HG03097 (cell line): ENCODE measurements around the gene CNOT6L.
A peak's percentile ranks its signal among the peaks of the same experiment; 100 is the strongest.

Experiments used
- ATAC-seq: cut with Tn5 transposase; IDR thresholded peaks from one replicate; pipeline ENCODE4 v1.9.1; 2021; ENCODE audit not compliant: unreplicated experiment, low FRiP score

Gene CNOT6L

DNA sequence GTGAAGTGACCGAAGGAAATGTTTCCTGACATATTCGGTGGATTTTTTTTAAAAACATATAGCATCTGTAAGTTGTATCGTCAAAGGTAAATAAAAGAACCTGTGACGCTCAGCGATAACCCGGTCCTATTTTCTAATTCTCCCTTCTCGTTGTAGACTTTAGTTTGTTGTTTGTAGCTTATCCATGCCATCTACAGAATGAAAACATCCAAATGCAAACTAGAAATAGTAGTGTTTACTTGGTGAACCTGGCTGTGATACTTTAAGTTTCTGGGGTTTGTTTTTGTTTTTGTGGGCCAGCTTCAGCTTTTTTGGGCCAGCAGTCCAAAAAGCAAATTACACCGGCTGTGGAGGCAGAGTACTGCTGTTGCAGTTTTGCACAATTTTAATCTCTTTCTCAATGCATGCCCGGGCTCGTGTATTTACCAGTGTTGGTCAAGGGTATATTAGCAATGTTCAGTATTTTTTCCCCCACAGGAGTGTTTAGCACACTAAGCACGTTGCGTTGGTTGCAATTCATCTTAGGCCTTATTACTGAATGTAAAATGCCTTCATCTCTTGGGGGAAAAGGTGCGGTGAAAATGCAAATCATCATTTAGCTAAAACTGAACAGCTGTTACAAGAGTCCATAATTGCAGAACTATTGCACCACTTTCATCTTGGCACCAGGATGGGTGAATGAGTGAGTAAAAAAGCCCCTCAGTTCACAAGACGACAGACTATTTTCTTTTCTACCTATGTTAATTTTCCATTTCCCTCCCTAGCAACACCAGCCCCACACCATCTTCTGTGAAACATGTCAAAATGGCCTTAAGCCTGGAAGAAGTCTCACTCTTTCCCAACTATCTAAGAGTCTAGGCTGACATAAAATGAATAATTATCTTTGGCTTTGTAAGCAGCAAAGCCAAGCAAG, 1.7 kb upstream of the CNOT6L start:
- ATAC-seq: no peak

DNA sequence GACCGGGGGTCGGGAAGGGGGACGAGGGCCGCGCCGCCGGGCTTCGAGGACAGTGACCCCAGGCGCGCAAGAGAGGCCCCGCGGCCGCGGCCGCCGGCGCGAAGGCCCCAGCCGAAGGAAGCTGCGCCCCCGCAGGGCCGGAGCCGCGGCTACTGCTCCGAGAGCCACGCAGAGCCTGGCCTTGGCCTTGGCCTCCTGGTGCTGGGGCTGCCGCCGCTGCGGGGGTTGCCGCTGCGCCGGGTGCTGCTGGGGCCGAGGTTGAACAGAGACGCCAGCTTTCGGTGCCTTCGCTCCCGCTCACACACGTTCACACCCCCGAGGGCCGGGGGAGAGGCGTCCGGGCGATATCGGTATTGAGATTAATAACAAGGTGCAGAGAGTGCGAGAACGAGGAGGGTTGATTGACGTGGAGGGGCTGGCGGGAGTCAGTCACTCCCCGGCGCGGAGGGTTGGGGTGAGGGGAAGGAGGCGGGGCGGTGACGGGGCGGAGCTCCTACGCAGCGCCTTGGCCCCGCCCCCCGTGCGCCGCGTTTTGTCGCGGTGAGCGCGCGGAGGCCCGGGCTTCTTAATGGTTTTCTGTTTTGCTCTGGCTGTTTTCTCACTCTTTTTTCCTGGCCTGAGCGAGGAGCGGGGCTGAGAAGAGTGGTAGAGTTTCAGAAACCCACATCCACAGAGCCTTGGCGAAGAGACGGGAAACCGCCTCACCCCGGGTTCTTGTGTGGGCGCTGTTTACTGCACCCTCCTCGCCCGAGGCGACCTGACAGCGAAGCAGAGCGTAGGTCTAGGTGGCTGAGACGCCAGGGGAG, 878 bp upstream of the CNOT6L start:
- peak; percentile 80 for ATAC-seq

DNA sequence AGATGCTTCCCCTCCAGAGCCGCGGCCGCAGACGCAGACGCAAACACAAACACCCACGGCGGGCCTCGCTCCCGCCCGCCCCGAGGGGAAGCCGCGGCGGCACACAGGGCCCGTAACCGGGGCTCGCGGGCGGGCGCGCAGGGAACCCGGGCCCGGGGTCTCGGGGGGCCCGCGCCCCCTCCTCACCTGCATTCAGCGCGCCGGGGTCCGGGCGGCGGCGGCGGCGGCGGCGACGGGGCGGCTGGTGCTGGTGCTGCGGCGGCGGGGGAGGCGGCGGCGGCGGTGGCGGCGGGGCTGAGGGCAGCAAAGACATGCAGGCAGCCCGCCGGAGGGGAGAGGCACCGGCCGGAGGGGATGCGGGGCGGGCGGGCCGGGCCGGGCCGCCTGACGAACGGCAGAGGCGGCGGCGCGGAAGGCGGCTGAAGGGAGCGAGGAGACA, 255 bp upstream of the CNOT6L start:
- ATAC-seq: peak; percentile 12

DNA sequence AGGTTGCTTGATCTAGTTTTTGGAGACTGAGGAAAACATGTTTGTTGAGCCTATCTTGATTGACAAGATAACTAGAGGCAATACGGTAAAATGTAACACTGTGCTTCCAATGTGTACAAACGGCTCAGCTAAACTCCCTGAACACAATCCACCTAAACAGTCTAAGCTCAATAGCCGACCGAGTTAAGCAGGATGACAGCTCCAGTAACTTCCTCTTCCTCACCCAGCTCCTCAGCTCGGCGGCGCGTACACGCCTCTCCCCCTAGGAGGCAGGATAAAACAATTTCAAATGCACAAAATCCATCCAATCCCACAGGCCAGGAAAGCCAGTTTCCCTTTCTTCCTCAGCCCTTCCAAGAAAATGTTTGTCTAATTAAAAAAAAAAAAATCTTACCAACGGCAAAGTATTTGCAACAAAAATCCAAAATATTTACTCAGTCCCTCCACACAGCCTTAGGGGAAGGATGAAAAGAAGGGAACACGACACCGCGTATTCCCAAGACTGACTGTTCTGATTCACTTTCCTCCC, 1.0 kb downstream of the CNOT6L start:
- no peak for ATAC-seq

DNA sequence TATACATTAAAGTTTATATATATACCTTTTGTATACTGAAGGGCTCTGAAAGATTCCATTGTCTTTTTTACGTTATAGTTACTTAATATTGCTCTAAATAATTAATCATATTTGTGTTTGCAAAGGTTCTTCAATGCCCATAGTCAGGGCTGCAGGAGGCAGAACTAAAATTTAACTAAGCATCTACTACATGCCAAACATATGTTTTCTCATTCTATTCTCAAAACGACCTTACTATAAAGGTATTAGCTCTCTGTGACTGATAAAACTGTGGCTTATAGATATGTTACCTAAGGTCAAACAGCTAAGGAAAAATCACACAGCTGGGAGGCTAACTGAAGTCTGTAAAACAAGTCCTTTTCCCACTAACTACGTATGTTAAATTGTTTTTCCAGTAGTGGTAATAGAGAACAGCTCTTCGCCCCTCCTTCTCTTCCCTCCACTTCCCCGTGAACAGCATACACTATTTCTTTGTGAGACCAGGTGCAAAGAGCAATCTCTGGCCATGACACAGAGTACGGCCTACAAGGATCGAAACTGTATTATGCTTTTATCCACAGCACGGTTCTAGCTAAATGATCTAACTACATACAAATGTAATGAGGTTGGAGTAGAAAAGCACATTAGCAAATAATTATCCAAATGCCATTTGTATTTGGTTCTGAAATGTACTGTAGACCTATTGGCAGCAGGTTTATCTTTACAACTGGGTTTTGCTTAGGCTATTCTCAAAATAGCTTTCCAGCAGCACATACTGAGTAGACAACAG, 1.7 kb downstream of the CNOT6L start:
- no peak for ATAC-seq

DNA sequence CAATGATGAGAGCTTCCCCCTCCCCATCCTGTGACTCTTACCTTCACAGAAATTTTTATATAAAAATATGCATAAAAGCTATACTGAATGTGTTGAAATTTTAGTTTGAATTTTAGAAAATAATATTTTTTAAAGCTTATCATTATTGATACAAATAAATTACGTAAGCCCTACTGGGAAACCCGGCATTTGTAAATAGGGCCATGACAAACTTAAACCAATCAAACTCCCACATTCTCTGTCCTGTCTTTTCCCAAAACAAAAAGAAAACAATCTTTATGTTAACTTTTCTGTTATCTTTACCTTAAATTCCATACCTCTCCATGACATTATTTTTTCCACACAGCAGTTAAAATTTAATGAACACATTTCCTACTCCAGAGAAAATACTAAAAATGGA, 2.6 kb downstream of the CNOT6L start:
- no peak for ATAC-seq

DNA sequence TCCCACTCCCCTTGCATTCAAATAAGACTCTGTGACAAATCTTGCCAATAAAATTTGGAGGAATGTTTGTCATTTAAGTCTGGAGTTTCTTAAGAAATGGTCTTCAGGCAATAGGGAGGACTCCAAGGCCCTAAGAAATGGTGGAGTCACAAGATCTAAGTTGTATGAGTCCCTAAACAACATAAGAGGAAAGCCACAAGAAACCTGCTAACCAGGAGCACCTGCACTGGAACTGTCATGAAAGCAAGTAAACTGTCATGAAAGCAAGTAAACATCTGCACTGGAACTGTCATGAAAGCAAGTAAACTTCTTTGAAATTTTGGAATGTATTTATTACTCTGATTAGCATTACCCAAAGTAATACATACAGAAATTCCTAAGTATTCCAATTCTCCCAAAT, 3.5 kb downstream of the CNOT6L start:
- ATAC-seq: no peak

DNA sequence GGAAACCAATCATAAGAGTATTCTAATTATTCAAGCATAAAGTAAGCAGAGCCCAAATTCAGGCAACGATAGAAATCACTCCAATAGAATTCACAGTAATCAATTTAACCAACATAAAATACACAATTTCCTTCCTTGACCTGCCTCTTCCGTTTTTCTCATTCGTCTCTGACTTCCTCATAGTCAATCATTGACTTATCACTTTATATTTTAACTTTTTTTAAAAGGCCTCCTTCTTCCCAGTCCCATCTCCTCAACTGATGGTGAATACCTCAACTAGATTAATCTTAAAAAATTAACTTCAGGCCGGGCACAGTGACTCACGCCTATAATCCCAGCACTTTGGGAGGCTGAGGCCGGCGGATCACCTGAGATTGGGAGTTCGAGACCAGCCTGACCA, 13.3 kb downstream of the CNOT6L start:
- ATAC-seq: no peak

DNA sequence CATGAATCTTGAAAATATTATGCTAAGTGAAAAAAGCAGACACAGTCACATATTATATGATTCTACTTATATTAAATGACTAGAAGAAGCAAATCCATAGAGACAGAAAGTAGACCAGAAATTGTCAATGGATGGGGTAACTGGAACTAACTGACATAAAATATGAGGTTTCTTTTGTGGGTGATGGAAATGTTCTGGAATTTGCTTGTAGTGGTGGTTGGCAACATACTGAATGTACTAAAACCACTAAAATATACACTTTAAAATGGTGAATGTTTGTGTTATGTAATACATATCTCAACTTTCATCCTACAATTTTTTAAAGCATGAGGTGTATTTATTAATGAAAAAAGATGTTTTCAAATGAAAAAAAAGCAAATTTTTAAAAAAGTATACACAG, 14.7 kb downstream of the CNOT6L start:
- no peak for ATAC-seq

DNA sequence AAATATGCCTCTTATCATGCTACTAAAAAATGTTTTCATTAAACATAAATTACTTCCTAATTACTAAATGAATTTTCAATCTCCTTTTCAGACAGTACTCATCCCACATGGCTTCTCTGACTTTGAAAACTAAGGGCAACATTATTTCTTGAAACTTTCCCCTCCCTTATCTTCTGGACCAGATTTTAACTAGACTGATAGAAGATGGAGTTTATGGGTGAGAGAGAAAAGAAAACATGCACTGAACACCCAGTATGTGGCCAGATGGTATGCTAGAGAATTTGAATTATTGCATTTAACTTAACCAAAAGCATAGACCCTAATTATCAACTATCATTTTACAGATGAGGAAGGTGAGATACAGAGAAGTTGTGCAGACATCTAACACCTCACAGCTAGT, 16.8 kb downstream of the CNOT6L start:
- no peak for ATAC-seq

DNA sequence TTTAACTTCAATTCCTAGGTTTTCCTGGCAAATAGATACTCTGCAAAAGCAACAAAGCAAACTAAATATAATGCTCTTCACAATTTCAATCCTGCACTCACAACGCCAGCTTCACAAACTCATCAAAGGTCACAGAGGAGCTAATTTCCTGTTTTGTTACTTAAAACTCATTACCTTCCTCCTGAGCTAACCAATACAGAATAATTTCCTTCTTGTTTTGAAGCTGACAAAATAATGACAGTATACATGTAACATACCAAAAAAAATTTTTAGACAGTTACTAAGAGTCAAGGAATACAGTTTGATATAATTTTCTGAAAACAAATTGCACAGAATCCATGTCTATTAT, 17.9 kb downstream of the CNOT6L start:
- no peak for ATAC-seq

DNA sequence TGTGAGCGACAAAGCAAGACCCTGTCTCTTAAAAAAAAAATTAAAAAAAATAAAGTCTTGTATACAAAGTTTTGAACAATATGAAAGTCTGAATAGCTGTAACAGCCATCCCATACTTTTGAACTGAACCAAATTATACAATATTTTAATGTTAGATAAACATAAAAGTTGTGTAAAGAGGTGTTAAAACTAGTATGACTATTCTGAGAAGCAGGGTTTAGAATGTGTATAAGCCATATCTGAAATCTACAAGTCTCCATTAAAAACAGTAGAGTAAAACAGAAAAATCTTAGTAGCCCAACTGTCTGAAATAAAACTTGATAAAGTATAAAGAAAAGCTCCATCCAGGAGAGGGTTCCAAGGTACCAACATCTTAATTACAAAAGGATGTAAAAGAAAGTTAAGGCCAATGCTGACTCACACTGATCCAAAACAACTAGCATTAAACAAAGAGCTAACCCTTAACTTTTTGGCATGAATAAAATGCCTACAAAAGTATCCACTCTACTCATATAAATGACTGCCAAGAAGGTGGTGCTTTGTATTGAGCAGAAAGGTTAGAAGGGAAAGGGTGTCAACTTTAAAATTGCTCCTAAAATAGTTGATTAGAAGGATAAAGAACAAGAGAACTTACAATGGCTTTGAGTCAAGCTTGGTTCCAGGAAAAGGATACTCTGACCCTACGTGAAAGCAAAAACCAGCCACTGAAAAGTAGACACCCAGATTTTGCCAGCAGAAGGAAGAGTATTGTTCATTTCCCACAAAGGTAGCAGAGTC, 18.5 kb downstream of the CNOT6L start:
- no peak for ATAC-seq

DNA sequence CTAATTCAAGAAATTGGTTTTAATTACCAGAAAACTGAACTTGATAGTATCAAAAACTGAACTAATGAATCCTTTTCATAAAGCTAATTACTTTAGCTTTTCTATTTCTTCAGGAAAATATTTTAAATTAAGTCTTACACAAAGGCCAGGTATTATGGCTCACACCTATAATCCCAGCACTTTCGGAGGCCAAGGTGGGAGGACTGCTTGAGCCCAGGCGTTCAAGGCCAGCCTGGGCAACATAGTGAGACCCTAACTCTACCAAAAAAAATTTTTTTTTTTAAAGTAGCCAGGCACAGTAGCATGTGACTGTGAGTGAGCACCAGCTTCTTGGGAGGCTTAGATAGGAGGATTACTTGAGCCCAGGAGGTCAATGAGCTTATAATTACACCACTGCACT, 19.1 kb downstream of the CNOT6L start:
- no peak for ATAC-seq

DNA sequence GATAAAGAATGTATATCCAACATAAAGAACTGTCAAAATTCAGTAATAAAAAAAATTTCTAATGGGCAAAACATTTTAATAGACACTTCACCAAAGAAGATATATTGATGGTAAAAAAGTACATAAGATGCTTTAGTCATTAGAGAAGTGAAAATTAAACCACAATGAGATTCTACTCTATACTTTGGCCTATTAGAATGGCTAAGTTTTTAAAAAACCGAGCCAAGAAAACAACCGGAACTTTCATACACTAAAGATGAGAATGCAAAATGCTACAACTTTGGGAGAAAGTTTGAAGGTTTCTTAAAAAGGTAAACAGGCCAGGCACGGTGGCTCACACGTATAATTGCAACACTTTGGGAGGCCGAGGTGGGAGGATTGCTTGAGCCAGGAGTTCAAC, 20.8 kb downstream of the CNOT6L start:
- ATAC-seq: no peak

DNA sequence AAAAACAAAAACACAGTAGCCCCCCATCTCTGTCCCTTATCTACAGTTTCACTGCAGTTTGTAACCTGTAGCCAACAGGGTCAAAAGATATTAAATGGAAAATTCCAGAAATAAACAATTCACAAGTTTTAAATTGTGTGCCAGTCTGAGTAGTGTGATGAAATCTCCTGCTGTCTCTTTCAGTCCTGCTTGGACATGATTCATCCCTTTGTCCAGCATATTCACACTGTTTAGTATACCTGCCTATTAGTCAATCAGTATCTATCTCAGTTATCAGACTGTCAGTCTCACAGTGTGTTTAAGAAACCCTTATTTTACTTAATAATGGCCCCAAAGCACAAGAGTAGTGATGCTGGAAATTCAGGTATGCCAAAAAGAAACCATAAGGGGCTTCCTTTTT, 21.9 kb downstream of the CNOT6L start:
- ATAC-seq: no peak

DNA sequence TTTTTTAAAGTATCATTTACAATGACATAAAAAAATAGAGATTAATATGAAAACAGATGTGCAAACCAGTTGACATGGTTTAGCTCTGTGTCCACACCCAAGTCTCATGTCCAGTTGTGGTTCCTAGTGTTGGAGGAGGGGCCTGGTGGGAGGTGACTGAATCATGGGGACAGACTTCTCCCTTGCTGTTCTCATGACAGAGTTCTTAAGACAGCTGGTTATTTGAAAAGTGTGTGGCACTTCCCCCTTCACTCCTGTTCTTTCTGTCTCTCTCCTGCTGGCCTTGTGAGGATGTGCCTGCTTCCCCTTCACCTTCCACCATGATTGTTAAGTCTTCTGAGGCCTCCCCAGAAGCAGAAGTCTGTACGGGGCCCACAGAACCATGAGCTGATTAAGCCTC, 23.8 kb downstream of the CNOT6L start:
- ATAC-seq: no peak

DNA sequence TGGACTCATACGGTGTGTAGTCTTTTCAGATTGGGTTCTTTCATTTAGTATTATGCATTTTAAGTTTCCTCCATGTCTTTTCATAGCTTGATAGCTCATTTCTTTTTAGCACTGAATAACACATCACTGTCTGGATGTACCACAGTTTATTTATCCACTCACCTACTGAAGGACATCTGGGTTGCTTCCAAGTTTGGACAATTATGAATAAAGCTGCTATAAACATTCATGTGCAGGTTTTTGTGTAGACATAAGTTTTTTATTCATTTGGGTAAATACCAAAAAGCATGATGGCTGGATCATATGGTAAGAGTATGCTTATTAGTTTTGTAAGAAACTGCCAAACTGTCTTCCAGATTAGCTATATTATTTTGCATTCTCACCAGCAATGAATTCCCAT, 29.0 kb downstream of the CNOT6L start:
- no peak for ATAC-seq

DNA sequence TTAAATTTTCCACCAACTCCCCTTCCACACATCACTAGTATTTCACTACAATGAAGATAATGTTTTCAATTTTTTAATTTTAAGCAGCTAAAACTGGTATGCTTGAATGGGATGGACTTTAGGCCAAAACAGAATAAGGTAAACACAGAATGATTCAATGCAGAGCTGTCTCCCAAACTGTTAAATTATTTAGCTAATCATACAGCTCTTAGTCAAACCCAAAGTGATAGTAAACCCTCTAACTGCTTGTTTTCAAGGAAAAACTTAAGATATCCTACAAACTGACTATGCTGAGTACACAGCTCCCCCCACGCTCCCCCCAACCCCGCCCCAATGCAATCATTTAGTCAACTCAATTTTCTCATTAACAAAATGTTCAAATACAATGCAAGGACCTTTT, 30.2 kb downstream of the CNOT6L start:
- ATAC-seq: no peak

DNA sequence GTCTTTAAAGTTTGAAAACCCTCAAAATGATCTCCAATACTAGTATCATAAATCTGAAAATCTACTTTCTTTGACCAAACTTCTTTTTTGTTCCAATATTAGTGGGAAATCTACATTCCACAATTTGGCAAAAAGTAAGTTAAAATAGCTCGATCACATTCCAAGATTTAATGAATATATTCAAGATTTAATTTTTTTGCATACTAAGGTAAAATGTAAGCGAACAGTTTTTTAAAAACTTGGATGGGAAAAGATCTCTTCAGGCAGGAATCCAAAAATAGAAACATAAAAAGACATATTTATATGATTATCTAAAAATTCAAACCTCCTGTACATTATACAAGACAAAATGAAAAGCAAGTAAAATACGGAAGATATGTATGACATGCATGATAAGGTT, 31.2 kb downstream of the CNOT6L start:
- ATAC-seq: no peak

DNA sequence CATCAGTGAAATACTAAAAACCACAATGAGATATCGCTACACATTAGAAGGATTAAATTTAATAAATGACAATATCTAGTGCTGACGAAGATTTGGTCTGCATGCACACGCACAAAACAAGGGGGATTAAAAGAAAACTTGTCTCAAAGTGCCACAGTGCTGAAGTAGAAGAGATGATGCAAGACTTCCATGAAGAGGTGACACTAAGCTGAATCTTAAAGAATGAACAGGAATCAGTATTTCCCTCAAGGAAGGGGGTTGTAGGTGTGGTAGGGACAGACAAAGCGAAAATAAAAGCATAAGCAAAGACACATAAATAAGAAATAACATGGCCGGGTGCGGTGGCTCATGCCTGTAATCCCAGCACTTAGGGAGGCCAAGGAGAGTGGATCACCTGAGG, 33.5 kb downstream of the CNOT6L start:
- ATAC-seq: no peak
